ENCODE results near the gene MAP2K7.

The MAP2K7 gene

DNA sequence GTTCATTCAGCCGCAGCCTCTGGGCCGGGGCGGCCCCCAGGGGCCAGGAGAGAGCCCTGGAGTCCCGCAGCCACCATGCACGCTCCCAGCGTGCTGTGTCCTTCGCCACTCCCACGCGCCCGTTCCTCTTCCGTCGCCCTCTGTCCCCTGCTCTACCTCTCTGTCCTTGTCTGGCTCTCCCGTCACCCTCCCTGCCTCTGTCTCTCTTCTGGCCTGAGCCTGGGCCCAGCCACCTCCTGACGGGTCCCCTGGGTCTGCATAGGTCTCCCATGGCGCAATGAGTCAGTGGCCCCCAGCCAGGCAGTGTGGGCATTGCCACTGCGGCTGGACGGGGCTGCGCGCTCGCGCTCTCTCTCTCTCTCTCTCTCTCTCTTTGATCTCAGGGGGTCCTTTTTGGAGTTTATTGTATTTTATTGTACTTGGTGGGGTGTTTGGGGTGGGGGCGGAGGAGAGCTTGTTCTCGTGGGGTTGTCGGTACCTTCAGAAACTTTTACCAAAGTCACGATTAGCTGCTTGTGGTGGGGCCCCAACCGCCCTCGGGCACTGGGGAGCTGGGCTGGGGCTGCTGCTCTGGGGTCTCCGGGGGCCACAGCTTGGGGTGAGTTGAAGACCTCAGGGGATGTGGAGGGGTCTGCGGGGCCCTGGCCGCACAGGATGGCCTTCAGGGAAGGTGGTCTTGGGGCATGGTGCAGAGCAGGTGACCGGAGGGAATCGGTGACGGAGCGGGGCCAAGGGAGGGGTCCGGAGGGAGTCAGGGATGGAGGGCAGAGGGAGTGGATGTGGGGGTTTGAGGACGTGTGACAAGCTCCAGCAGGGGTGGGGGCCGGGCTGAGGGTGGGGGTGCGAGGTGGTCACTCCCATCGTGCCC lies 9.3 kb downstream of the MAP2K7 start:
- TF ChIP-seq EP300 (IDR thresholded peaks at IDR 0.05; ENCODE audit: borderline replicate concordance) (no peak), NFIC (IDR thresholded peaks at IDR 0.05) (no peak), CREB1 (IDR thresholded peaks at IDR 0.05; ENCODE audit: low read depth) (no peak)
- TF ChIP-seq, protein P1, sequence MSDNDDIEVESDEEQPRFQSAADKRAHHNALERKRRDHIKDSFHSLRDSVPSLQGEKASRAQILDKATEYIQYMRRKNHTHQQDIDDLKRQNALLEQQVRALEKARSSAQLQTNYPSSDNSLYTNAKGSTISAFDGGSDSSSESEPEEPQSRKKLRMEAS (IDR thresholded peaks at IDR 0.05), result no peak
- TF ChIP-seq, protein P2, sequence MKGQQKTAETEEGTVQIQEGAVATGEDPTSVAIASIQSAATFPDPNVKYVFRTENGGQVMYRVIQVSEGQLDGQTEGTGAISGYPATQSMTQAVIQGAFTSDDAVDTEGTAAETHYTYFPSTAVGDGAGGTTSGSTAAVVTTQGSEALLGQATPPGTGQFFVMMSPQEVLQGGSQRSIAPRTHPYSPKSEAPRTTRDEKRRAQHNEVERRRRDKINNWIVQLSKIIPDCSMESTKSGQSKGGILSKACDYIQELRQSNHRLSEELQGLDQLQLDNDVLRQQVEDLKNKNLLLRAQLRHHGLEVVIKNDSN (IDR thresholded peaks at IDR 0.05), result no peak

DNA sequence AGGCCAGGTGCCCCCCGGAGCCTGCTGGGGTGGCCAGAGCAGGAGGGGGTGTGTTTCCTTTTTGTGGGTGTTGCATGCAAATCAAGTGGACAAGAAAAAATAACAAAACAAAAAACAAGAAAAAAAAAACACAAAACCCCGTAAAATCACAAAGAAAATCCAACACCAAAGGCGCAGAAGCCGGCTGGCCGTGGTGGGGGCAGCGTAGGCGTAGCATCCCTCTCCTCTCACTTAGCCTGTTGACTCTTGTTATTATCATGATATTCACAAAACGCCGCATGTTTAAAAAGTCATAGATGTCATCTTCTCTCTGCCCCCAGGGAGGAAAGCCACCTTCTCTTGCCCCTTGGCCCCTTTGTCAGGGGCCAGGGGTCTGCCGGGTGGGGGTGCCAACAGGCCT lies 10.0 kb downstream of the MAP2K7 start:
- no peak for TF ChIP-seq TAF1 (IDR thresholded peaks at IDR 0.05; ENCODE audit: low read depth)
- TF ChIP-seq CEBPB (IDR thresholded peaks at IDR 0.05), result no peak
- TF ChIP-seq, protein P3, sequence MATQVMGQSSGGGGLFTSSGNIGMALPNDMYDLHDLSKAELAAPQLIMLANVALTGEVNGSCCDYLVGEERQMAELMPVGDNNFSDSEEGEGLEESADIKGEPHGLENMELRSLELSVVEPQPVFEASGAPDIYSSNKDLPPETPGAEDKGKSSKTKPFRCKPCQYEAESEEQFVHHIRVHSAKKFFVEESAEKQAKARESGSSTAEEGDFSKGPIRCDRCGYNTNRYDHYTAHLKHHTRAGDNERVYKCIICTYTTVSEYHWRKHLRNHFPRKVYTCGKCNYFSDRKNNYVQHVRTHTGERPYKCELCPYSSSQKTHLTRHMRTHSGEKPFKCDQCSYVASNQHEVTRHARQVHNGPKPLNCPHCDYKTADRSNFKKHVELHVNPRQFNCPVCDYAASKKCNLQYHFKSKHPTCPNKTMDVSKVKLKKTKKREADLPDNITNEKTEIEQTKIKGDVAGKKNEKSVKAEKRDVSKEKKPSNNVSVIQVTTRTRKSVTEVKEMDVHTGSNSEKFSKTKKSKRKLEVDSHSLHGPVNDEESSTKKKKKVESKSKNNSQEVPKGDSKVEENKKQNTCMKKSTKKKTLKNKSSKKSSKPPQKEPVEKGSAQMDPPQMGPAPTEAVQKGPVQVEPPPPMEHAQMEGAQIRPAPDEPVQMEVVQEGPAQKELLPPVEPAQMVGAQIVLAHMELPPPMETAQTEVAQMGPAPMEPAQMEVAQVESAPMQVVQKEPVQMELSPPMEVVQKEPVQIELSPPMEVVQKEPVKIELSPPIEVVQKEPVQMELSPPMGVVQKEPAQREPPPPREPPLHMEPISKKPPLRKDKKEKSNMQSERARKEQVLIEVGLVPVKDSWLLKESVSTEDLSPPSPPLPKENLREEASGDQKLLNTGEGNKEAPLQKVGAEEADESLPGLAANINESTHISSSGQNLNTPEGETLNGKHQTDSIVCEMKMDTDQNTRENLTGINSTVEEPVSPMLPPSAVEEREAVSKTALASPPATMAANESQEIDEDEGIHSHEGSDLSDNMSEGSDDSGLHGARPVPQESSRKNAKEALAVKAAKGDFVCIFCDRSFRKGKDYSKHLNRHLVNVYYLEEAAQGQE (IDR thresholded peaks at IDR 0.05; ENCODE audit: low read depth), result no peak
- TF ChIP-seq TCF12 (IDR thresholded peaks at IDR 0.05; ENCODE audit: low read depth), result no peak
- TF ChIP-seq EP300 (IDR thresholded peaks at IDR 0.05; ENCODE audit: borderline replicate concordance), result no peak
- TF ChIP-seq FOXM1 (IDR thresholded peaks at IDR 0.05; ENCODE audit: borderline replicate concordance, low read depth), result no peak
- no peak; the same call in 1 of the 2 replicates for TF ChIP-seq ZBTB7A (IDR thresholded peaks at IDR 0.05; ENCODE audit: low read depth)
- no peak for TF ChIP-seq RAD21 (IDR thresholded peaks at IDR 0.05; ENCODE audit: low read depth)
- TF ChIP-seq, protein P2 (IDR thresholded peaks at IDR 0.05), result no peak
- no peak for TF ChIP-seq YY1 (IDR thresholded peaks at IDR 0.05; ENCODE audit: low read depth)

DNA sequence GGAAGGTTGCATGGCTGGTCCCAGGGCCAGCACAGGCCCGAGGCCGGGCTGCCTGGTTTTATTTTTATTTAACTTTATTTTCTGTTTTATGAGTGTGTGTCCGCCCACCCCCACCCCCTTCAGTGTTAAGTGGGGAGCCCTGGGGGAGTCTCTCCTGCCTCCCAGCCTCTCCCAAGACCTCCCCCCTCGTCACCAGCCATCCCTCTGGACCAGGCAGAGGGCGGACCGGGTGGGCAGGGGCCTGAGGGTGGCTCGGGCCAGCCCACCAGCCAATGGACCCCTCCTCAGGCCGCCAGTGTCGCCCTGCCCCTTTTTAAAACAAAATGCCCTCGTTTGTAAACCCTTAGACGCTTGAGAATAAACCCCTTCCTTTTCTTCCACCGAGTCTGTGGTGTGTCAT lies 10.4 kb downstream of the MAP2K7 start:
- TF ChIP-seq, protein P2 (IDR thresholded peaks at IDR 0.05), result no peak
- no peak for TF ChIP-seq TEAD4 (IDR thresholded peaks at IDR 0.05)
- TF ChIP-seq EGR1 (IDR thresholded peaks at IDR 0.05), result no peak
- TF ChIP-seq YY1 (IDR thresholded peaks at IDR 0.05; ENCODE audit: low read depth), result no peak
- no peak for TF ChIP-seq RAD21 (IDR thresholded peaks at IDR 0.05; ENCODE audit: low read depth)
- TF ChIP-seq, protein P3 (IDR thresholded peaks at IDR 0.05; ENCODE audit: low read depth), result no peak
- no peak for TF ChIP-seq TCF12 (IDR thresholded peaks at IDR 0.05; ENCODE audit: low read depth)
- TF ChIP-seq TAF1 (IDR thresholded peaks at IDR 0.05; ENCODE audit: low read depth), result no peak
- TF ChIP-seq EP300 (IDR thresholded peaks at IDR 0.05; ENCODE audit: borderline replicate concordance), result no peak
- TF ChIP-seq, protein P1 (IDR thresholded peaks at IDR 0.05), result no peak
- no peak for TF ChIP-seq NFIC (IDR thresholded peaks at IDR 0.05)
- TF ChIP-seq CEBPB (IDR thresholded peaks at IDR 0.05), result no peak
- no peak for TF ChIP-seq FOXM1 (IDR thresholded peaks at IDR 0.05; ENCODE audit: borderline replicate concordance, low read depth)
- TF ChIP-seq CREB1 (IDR thresholded peaks at IDR 0.05; ENCODE audit: low read depth), result no peak
- no peak for TF ChIP-seq ZBTB7A (IDR thresholded peaks at IDR 0.05; ENCODE audit: low read depth)

DNA sequence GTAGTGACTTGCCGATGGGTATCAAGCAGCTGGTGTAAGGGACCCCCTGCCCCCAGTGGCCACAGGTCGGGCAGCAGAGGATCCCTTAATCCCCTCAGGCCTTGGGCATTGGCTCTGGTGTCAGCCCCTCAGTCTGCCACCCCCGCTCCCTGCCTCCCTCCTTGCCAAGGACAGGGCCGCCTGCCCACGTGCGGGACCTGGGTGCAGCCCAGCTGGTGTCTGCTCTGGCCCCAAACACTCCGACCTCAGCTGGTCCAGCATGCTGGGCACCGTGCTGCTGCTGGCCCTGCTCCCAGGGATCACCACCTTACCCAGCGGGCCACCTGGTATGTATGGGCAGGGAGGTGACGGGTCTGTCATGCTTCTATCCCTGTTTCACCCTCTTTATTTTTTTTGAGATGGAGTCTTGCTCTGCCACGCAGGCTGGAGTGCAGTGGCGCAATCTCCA lies 10.9 kb downstream of the MAP2K7 start, which contains the start of gene TGFBR3L:
Gene TGFBR3L, plus strand, starts transcription at position 233 of the 448 bp plus-strand sequence.
- TF ChIP-seq EP300 (IDR thresholded peaks at IDR 0.05; ENCODE audit: borderline replicate concordance) (no peak), EGR1 (IDR thresholded peaks at IDR 0.05) (no peak), RAD21 (IDR thresholded peaks at IDR 0.05; ENCODE audit: low read depth) (no peak), ZBTB7A (IDR thresholded peaks at IDR 0.05; ENCODE audit: low read depth) (no peak), NFIC (IDR thresholded peaks at IDR 0.05) (no peak), TEAD4 (IDR thresholded peaks at IDR 0.05) (no peak), CEBPB (IDR thresholded peaks at IDR 0.05) (no peak), TAF1 (IDR thresholded peaks at IDR 0.05; ENCODE audit: low read depth) (no peak), FOXM1 (IDR thresholded peaks at IDR 0.05; ENCODE audit: borderline replicate concordance, low read depth) (no peak), CREB1 (IDR thresholded peaks at IDR 0.05; ENCODE audit: low read depth) (no peak), TCF12 (IDR thresholded peaks at IDR 0.05; ENCODE audit: low read depth) (no peak), YY1 (IDR thresholded peaks at IDR 0.05; ENCODE audit: low read depth) (no peak)
- TF ChIP-seq, protein P1 (IDR thresholded peaks at IDR 0.05), result no peak
- TF ChIP-seq, protein P3 (IDR thresholded peaks at IDR 0.05; ENCODE audit: low read depth), result no peak
- TF ChIP-seq, protein P2 (IDR thresholded peaks at IDR 0.05), result no peak

Measured in Ishikawa (cell line).